HEK293 (cell line): ENCODE measurements around the gene FAM78B.

Experiments
- CTCF ChIA-PET: fragments of 350-600 bp; formaldehyde crosslinking; extraction: SDS; loops from one replicate; lab custom pipeline; 2021; ENCODE audit warnings: antibody characterized with exemption; lab: Yijun Ruan, JAX
- POLR2A ChIA-PET: fragments of 300-600 bp; formaldehyde crosslinking; extraction: SDS; loops from one replicate; lab custom pipeline; 2020; ENCODE audit warnings: antibody characterized with exemption, inconsistent platforms; lab: Yijun Ruan, JAX
- H3K27ac ChIP-seq: fragments of 200-500 bp; sonication (Bioruptor generic); 2 replicates; pipeline ENCODE4 v1.5.1; 2014; ENCODE audit warnings: low read depth, low read length, control low read depth, inconsistent platforms; ENCODE audit errors: extremely low read depth
- H3K36me3 ChIP-seq, 2 experiments: fragments of 200-500 bp in 1 of 2; sonication (Bioruptor generic) in 1 of 2; 1 replicate in 1 of 2; 2 replicates in 1 of 2; pipeline ENCODE4 v1.5.1; 2014 to 2017; ENCODE audit warnings: inconsistent platforms in 2 of 2, low read length in 2 of 2; ENCODE audit not compliant: control insufficient read depth in 2 of 2, insufficient read depth in 1 of 2
- H3K4me1 ChIP-seq: fragments of 200-500 bp; sonication (Bioruptor generic); 2 replicates; pipeline ENCODE4 v1.5.1; 2014; ENCODE audit warnings: mild to moderate bottlenecking, low read length, inconsistent platforms; ENCODE audit not compliant: control insufficient read depth, insufficient read depth
- H3K4me3 ChIP-seq: 2 replicates; pipeline ENCODE4 v1.5.1; 2011; ENCODE audit warnings: low read depth, mild to moderate bottlenecking, control low read depth, low read length, moderate library complexity
- H3K9me3 ChIP-seq: fragments of 200-500 bp; sonication (Bioruptor generic); 2 replicates; pipeline ENCODE4 v1.5.1; 2014; ENCODE audit warnings: low read depth, low read length, inconsistent platforms; ENCODE audit not compliant: control insufficient read depth, insufficient read depth
- GLIS2 ChIP-seq: fragments of 450-650 bp; formaldehyde crosslinking; IDR thresholded peaks from 2 replicates; pipeline ENCODE4 v1.5.1; 2016; ENCODE audit warnings: missing biosample characterization, missing genetic modification characterization
- KLF7 ChIP-seq: fragments of 450-650 bp; formaldehyde crosslinking; IDR thresholded peaks from 2 replicates; pipeline ENCODE4 v1.5.1; 2016; ENCODE audit warnings: missing biosample characterization, missing genetic modification characterization, borderline replicate concordance
- SCRT1 ChIP-seq: fragments of 450-650 bp; formaldehyde crosslinking; IDR thresholded peaks from 2 replicates; pipeline ENCODE4 v1.5.1; 2016; ENCODE audit warnings: missing biosample characterization, missing genetic modification characterization, borderline replicate concordance
- SETDB1 ChIP-seq: IDR thresholded peaks from one replicate; pipeline ENCODE4 v1.6.1; 2017; ENCODE audit warnings: mild to moderate bottlenecking, low read length, moderate library complexity, mixed read lengths; ENCODE audit not compliant: insufficient read length
- WT1 ChIP-seq: fragments of 450-650 bp; formaldehyde crosslinking; IDR thresholded peaks from 2 replicates; pipeline ENCODE4 v1.5.1; 2016; ENCODE audit warnings: missing biosample characterization, missing genetic modification characterization
- ZBTB8A ChIP-seq: fragments of 450-650 bp; formaldehyde crosslinking; IDR thresholded peaks from 2 replicates; pipeline ENCODE4 v1.5.1; 2016; ENCODE audit warnings: missing biosample characterization, missing genetic modification characterization
- ZNF140 ChIP-seq: fragments of 450-650 bp; formaldehyde crosslinking; IDR thresholded peaks from 2 replicates; pipeline ENCODE4 v1.5.1; 2016; ENCODE audit warnings: missing biosample characterization, missing genetic modification characterization
- ZNF146 ChIP-seq: fragments of 450-650 bp; formaldehyde crosslinking; IDR thresholded peaks from 2 replicates; pipeline ENCODE4 v1.5.1; 2016; ENCODE audit warnings: missing biosample characterization, missing genetic modification characterization
- ZNF350 ChIP-seq: fragments of 450-650 bp; formaldehyde crosslinking; IDR thresholded peaks from 2 replicates; pipeline ENCODE4 v1.5.0; 2017; ENCODE audit warnings: missing biosample characterization, mild to moderate bottlenecking, missing genetic modification characterization
- ZNF433 ChIP-seq: fragments of 450-650 bp; formaldehyde crosslinking; IDR thresholded peaks from 2 replicates; pipeline ENCODE4 v1.5.1; 2016; ENCODE audit warnings: missing biosample characterization, missing genetic modification characterization, low read depth
- ZNF510 ChIP-seq: fragments of 450-650 bp; formaldehyde crosslinking; IDR thresholded peaks from 2 replicates; pipeline ENCODE4 v1.5.1; 2018; ENCODE audit warnings: mild to moderate bottlenecking, missing genetic modification characterization, missing biosample characterization; ENCODE audit not compliant: insufficient replicate concordance
- ZNF610 ChIP-seq: fragments of 450-650 bp; formaldehyde crosslinking; IDR thresholded peaks from 2 replicates; pipeline ENCODE4 v1.5.1; 2016; ENCODE audit warnings: missing biosample characterization, missing genetic modification characterization, borderline replicate concordance
- ZNF623 ChIP-seq: fragments of 450-650 bp; formaldehyde crosslinking; IDR thresholded peaks from 2 replicates; pipeline ENCODE4 v1.5.1; 2016; ENCODE audit warnings: missing biosample characterization, missing genetic modification characterization
- ZNF624 ChIP-seq: fragments of 450-650 bp; formaldehyde crosslinking; IDR thresholded peaks from 2 replicates; pipeline ENCODE4 v1.5.1; 2017; ENCODE audit warnings: missing biosample characterization, missing genetic modification characterization
- ZNF76 ChIP-seq: fragments of 450-650 bp; formaldehyde crosslinking; IDR thresholded peaks from 2 replicates; pipeline ENCODE4; 2016; ENCODE audit warnings: low read depth, missing biosample characterization, missing genetic modification characterization, borderline replicate concordance
- TF ChIP-seq, protein P1 (sequence below): fragments of 450-650 bp; formaldehyde crosslinking; IDR thresholded peaks from 2 replicates; pipeline ENCODE4 v1.5.1; 2016; ENCODE audit warnings: missing biosample characterization, missing genetic modification characterization
- TF ChIP-seq, protein P2 (sequence below): fragments of 450-650 bp; formaldehyde crosslinking; IDR thresholded peaks from 2 replicates; pipeline ENCODE4 v1.5.1; 2016; ENCODE audit warnings: missing biosample characterization, missing genetic modification characterization
- TF ChIP-seq, protein P3 (sequence below): fragments of 450-650 bp; formaldehyde crosslinking; IDR thresholded peaks from 2 replicates; pipeline ENCODE4 v1.5.1; 2016; ENCODE audit warnings: missing biosample characterization, missing genetic modification characterization
- TF ChIP-seq, protein P4 (sequence below): fragments of 450-650 bp; formaldehyde crosslinking; IDR thresholded peaks from 2 replicates; pipeline ENCODE4 v1.5.1; 2016; ENCODE audit warnings: missing biosample characterization, missing genetic modification characterization

FAM78B gene

DNA sequence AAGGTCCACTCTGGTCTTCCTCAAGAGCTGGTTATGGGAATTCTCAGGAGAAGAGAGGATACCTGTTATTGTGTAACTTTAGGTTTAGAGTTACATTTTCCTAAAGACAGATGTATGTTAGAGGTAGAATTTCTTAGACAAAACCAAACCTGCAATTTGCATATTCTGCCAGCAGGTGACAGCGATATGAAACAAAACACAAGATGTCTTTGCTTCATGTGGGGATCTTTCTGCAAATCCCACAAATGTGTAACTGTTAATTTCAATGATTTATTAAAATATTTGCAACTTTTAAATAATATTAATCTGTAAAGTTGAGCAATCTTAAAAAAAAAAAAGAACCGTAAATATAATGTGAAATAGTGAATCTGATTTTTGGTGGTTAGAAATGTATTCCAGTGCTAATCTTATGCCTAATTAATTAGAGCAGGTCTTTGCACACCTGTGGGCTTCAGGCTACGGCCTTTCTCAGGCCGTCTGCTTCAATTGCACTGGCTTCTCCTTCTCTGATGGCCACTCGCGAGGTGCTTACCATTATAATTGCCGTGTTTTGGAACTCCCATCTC is 33.4 kb downstream of the FAM78B start:
- no peak for TF ChIP-seq ZNF350 (tag by site-specific recombination)
- POLR2A ChIA-PET, result no interaction called here
- Histone ChIP-seq H3K36me3 (no peaks in the 10 kb centered on the region), H3K4me3 (no peak overlapping the region), H3K4me1 (no peaks in the 10 kb centered on the region), H3K9me3 (no peaks in the 10 kb centered on the region), H3K27ac (no peak overlapping the region)
- CTCF ChIA-PET, result interaction anchor here (0.6 to 1.1 kb wide), 3 partner anchors 34 to 352 kb away, joined by 3 to 8 read pairs (median 4); no protein-coding TSS in a partner anchor

DNA sequence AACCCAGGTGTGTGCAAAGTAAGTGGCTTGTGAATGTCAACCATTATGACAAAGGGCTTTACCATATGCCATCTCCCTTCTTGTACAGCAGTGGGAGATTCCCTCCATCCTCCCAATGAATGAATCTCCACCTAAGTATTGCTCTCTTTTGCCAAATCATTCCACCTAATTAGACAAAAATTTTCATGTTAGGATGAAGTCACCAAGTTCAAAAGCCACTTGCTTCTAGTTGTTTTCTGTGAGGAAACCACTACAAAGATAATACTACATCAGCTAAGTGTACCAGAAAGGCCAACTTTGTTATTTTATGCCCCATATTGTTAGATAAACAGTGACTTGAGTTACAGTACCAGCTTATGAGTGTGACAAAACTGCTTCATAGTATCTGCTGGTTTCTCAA is 34.3 kb downstream of the FAM78B start:
- no peak overlapping the region for H3K27ac ChIP-seq
- POLR2A ChIA-PET, result no interaction called here
- TF ChIP-seq SCRT1 (tag by site-specific recombination), result no peak
- TF ChIP-seq ZNF510 (tag by site-specific recombination), result peak; percentile 89
- TF ChIP-seq ZBTB8A (tag by site-specific recombination), result no peak
- TF ChIP-seq, all 188 proteins: peak for 1
- Histone ChIP-seq H3K4me1 (no peaks in the 10 kb centered on the region), H3K4me3 (no peak overlapping the region), H3K9me3 (no peaks in the 10 kb centered on the region), H3K36me3 (no peaks in the 10 kb centered on the region)
- CTCF ChIA-PET, result interaction anchor here (0.6 to 1.1 kb wide), 4 partner anchors 35 to 352 kb away, joined by 3 to 8 read pairs (median 4); no protein-coding TSS in a partner anchor

DNA sequence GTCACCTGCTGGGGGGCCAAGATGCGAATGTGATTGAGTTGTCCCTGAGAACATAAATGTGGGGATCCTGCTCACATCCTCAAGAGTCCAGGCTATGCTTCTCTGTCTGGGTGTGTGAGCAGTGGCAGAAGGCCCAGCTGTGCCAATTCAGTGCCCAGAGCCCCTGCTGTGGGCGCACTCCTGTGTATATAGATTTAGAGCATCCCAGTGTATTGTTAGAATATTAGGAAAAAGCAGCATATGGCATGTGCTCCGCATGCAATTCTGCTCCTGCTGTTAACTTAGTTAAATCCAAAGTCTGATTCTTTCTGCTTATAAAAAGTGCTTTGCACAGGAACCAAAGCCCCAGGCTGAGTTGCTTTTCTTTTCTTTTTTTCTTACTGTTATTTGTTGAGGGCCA is 37.8 kb downstream of the FAM78B start:
- H3K9me3 ChIP-seq, result no peaks in the 10 kb centered on the region
- no peaks in the 10 kb centered on the region for H3K36me3 ChIP-seq
- ChIA-PET CTCF (no interaction called here), POLR2A (no interaction called here)
- no peak overlapping the region for H3K4me3 ChIP-seq
- H3K4me1 ChIP-seq, result no peaks in the 10 kb centered on the region
- H3K27ac ChIP-seq, result no peak overlapping the region
- no peak for TF ChIP-seq KLF7
- TF ChIP-seq ZNF140 (tag by site-specific recombination), result peak; percentile 40; the same call in 1 of the 2 replicates

DNA sequence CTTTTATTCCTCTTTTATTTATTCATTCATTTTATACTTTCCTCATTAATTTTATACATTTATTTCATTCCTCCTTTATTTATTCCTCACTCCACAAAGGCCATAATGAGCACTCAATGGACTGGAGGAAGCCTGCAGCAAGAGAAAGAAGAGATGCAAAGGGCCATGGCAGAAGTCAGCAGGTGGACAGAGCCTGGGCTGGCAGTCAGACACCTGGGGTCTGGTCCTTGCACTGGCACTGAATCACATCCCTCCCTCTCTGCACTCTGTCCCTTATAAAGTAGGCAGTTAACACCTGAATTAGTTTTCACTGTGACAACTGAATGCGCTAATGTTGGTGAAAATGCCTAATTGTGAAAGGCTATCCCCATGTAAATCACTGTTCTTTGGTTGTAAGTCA is 38.6 kb downstream of the FAM78B start:
- Histone ChIP-seq H3K27ac (no peak overlapping the region), H3K36me3 (no peaks in the 10 kb centered on the region), H3K4me1 (no peaks in the 10 kb centered on the region), H3K9me3 (no peaks in the 10 kb centered on the region), H3K4me3 (no peak overlapping the region)
- POLR2A ChIA-PET, result no interaction called here
- CTCF ChIA-PET, result no interaction called here
- TF ChIP-seq ZNF433 (no peak), WT1 (tag by site-specific recombination) (no peak), ZNF624 (no peak), ZNF610 (tag by site-specific recombination) (no peak), SETDB1 (no peak), GLIS2 (tag by site-specific recombination) (no peak), ZNF76 (no peak), ZNF623 (tag by site-specific recombination) (no peak), ZNF146 (no peak)
- TF ChIP-seq, protein P1, sequence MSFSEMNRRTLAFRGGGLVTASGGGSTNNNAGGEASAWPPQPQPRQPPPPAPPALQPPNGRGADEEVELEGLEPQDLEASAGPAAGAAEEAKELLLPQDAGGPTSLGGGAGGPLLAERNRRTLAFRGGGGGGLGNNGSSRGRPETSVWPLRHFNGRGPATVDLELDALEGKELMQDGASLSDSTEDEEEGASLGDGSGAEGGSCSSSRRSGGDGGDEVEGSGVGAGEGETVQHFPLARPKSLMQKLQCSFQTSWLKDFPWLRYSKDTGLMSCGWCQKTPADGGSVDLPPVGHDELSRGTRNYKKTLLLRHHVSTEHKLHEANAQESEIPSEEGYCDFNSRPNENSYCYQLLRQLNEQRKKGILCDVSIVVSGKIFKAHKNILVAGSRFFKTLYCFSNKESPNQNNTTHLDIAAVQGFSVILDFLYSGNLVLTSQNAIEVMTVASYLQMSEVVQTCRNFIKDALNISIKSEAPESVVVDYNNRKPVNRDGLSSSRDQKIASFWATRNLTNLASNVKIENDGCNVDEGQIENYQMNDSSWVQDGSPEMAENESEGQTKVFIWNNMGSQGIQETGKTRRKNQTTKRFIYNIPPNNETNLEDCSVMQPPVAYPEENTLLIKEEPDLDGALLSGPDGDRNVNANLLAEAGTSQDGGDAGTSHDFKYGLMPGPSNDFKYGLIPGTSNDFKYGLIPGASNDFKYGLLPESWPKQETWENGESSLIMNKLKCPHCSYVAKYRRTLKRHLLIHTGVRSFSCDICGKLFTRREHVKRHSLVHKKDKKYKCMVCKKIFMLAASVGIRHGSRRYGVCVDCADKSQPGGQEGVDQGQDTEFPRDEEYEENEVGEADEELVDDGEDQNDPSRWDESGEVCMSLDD (tag by site-specific recombination), result no peak
- TF ChIP-seq, protein P2, sequence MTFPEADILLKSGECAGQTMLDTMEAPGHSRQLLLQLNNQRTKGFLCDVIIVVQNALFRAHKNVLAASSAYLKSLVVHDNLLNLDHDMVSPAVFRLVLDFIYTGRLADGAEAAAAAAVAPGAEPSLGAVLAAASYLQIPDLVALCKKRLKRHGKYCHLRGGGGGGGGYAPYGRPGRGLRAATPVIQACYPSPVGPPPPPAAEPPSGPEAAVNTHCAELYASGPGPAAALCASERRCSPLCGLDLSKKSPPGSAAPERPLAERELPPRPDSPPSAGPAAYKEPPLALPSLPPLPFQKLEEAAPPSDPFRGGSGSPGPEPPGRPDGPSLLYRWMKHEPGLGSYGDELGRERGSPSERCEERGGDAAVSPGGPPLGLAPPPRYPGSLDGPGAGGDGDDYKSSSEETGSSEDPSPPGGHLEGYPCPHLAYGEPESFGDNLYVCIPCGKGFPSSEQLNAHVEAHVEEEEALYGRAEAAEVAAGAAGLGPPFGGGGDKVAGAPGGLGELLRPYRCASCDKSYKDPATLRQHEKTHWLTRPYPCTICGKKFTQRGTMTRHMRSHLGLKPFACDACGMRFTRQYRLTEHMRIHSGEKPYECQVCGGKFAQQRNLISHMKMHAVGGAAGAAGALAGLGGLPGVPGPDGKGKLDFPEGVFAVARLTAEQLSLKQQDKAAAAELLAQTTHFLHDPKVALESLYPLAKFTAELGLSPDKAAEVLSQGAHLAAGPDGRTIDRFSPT, result no peak
- TF ChIP-seq, protein P3, sequence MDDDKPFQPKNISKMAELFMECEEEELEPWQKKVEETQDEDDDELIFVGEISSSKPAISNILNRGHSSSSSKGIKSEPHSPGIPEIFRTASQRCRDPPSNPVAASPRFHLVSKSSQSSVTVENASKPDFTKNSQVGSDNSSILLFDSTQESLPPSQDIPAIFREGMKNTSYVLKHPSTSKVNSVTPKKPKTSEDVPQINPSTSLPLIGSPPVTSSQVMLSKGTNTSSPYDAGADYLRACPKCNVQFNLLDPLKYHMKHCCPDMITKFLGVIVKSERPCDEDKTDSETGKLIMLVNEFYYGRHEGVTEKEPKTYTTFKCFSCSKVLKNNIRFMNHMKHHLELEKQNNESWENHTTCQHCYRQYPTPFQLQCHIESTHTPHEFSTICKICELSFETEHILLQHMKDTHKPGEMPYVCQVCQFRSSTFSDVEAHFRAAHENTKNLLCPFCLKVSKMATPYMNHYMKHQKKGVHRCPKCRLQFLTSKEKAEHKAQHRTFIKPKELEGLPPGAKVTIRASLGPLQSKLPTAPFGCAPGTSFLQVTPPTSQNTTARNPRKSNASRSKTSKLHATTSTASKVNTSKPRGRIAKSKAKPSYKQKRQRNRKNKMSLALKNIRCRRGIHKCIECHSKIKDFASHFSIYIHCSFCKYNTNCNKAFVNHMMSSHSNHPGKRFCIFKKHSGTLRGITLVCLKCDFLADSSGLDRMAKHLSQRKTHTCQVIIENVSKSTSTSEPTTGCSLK, result no peak
- TF ChIP-seq, protein P4, sequence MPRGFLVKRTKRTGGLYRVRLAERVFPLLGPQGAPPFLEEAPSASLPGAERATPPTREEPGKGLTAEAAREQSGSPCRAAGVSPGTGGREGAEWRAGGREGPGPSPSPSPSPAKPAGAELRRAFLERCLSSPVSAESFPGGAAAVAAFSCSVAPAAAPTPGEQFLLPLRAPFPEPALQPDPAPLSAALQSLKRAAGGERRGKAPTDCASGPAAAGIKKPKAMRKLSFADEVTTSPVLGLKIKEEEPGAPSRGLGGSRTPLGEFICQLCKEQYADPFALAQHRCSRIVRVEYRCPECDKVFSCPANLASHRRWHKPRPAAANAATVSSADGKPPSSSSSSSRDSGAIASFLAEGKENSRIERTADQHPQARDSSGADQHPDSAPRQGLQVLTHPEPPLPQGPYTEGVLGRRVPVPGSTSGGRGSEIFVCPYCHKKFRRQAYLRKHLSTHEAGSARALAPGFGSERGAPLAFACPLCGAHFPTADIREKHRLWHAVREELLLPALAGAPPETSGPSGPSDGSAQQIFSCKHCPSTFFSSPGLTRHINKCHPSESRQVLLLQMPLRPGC, result no peak
